HG02943 (cell line): Measurements from ENCODE around the gene ANXA4.
"Not testable (repeated sequence)": the region's sequence is repeated elsewhere in the genome, so short reads cannot be mapped to it uniquely, and the experiment has no call there.

ENCODE experiments used
- ATAC-seq: cut with Tn5 transposase; IDR thresholded peaks from one replicate; pipeline ENCODE4 v1.9.1; 2021; ENCODE audit warnings: mild to moderate bottlenecking, low read depth, moderate library complexity; ENCODE audit not compliant: unreplicated experiment

ANXA4 gene

DNA sequence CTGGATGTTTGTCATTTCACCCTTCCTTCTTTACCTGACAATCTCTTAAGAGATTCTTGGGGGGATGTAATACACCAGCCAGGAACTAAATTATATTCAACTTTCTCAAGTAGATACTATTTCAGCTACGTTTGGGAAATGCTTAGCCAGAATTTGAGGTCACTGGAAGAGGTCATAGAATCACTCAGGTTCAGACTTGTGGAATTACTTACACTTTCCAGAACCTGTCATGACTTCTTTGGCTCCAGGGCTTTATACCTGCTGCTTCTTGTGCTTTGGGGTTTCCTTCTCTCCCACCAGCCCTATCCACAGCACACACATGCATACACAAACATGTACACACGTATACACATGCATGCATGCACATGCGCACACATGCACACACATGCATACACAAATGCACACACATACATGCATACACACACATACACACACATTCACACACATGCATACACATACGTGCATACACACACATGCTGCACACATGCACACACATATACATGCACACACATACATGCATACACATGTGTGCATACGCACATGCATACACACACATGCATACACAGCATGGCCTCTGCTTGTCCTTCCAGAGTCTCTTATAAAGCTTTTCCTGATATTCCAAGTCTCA is 23.5 kb upstream of the ANXA4 start:
- no peak for ATAC-seq

DNA sequence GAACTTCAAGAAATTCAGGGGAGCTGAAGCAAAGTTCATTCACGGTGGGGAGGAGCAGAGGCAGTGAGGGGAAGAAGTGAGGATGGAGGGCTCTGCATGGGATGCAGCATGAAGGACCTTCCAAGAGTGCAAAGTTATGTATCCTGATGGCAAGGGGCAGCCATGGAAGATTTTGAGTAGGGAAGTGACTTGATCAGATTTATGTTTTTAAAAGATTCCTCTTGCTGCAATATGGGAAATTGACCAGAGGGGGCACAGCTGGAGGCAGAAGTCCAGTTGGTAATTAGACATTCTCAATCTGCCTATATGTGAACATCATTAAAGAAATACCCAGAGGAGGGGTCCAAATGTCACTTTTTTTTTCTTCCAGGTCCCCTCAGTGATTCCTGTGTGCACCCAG is 21.5 kb upstream of the ANXA4 start:
- ATAC-seq = no peak

DNA sequence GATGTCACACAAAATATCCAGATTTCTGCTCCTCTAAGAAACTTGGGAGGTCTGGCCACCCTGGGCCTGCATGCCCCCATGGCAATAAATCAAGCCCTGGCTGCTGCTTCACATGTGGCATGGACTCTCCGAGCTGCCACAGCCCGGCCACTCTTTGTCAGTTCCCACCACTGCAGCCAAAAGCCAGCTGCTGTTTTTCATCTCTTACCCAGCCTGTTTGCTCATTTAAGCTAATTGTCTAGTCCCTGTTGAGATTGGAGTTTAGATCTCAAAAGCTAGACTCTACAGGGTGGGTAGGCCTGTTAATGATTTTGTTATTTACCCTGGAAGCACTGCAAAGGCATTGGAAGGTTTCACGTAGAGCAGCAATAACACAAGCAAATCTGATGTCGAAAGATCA is 20.9 kb upstream of the ANXA4 start:
- ATAC-seq = no peak

DNA sequence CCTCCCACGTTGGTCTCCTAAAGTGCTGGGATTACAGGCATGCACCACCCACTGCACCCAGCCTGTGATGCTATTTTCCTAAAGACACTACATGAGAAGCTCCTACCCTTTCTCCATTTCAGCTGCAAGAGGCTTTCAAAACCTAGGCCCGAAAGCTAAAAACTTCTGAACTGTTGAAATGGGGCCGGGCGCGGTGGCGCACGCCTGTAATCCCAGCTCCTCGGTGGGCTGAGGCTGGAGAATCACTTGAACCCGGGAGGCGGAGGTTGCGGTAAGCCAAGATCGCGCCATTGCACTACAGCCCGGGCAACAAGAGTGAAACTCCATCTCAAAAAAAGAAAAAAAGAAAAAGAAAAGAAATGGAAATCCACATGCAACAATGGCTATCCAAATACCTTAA is 18.1 kb upstream of the ANXA4 start:
- no peak for ATAC-seq

DNA sequence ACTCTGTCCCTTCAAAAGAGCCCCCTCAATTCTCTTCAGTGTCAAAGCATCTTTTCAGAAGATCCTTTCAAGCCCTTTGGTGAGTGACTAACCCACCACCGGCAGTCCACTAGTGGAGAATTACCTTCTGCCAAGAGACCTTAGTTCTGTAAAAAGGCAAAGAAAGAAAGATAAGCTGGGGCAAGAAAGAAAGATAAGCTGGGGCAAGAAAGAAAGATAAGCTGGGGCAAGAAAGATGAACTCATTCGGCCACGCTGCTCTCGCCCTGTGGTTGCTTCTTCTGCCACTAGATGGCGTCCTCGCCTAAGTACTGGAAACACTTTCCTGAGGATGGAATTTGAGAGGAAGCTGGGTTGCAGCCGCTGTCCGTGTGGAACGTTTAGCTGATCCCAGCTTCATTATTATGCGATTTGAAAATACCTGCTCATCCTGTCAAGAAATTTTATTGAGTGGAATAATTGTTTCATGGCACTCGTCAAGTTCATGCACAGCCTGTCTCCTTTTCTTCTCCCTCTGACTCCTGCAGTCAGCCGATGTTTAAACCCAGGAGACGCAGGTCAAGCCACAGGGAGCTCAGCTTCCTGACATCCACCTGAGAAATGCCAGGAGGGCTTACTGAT is 17.3 kb upstream of the ANXA4 start:
- ATAC-seq = no peak

DNA sequence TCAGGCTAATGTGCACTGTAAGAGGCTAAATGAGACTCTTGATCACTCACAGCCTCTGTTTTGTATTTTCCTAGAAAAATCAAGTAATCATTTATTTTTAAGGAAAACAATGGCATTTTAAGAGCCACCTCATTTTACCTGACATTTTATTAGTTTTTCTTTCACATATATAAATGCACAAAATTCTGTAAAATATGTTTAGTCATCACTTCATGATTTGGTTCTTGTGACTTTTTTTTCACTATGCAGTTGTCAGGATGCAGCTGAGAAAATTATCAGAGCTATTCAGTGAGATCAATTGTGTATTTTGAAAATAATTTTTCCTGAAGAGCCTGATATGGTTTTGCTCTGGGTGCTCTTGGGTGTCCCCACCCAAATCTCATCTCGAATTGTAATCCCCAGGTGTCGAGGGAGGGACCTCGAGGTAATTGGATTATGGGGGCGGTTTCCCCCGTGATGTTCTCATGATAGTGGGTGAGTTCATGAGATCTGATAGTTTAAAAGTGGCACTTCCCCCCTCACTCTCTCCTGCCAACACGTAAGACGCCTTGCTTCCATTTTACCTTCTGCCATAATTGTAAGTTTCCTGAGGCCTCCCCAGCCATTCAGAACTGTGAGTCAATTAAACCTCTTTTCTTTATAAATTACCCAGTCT is 16.1 kb upstream of the ANXA4 start:
- no peak for ATAC-seq

DNA sequence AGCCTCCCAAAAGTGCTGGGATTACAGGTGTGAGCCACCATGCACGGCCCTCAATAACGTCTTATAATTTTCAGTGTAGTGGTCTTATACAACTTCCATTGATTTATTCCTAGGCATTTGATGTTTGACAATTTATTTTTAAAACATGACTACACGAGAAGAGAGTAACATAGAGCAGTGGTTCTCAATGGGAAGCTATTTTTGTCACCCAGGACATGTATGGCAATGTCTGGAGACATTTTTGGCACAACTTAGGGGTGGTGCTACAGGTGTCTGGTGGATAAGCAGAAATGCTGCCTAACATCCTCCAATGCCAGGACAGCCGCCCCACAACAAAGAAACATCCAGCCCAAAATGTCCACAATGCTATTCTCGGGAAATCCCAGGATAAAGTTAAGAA is 12.7 kb upstream of the ANXA4 start:
- no peak for ATAC-seq

DNA sequence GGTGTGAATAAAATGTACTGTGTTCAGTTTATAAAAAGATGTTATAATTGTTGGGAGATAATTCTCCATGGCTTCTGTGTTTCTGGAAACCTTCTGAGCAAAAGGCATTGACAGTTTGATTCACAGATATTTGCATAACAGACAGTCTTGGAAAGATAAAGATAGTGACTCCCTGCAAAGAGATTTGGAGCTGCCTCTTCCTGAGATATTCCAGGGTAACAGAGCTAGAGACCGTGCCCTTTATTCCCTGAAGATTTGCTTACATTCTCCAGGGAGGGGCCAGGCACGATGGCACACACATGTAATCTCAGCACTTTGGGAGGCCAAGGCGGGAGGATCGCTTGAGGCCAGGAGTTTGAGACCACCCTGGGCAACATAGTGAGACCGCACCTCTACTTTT is 12.2 kb upstream of the ANXA4 start:
- ATAC-seq = no peak

DNA sequence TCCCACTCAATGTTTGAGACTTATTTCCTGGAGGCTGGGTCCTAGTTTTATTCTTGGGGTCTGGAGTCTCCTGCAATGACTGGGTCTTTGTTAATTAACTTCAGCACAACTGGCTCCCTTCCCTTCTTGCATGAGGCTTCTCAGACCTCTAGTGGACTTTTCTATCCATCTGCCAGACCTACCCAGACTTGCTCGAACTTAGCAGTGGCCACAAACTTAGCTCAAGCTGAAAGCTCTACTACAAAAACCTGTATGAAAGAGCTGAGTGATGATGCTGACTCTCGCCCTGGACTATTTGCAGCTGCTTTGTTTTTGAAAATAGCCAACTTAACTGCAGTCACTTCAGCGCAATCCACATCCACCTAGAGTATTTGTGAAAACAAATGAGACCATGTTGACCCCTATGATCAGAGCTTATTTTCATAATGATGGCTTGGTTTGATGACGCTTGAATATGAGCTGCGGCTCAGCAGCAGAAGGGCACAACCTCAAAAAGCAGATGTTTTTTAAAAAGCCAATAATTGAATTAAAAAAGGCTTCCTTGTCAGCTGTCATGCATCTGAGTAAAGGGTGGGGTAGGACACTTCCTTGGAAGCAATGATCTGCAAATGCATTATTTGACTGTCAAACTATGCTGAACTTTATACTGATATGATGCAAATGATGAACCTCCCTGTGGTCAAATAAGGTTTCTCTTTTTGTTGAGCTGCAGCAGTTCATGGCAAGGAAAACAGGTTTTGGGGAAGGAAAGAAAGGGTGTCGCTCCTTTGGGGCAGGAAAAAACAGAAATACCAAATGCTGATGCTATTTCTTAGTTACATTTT is 10.6 kb upstream of the ANXA4 start:
- no peak for ATAC-seq

DNA sequence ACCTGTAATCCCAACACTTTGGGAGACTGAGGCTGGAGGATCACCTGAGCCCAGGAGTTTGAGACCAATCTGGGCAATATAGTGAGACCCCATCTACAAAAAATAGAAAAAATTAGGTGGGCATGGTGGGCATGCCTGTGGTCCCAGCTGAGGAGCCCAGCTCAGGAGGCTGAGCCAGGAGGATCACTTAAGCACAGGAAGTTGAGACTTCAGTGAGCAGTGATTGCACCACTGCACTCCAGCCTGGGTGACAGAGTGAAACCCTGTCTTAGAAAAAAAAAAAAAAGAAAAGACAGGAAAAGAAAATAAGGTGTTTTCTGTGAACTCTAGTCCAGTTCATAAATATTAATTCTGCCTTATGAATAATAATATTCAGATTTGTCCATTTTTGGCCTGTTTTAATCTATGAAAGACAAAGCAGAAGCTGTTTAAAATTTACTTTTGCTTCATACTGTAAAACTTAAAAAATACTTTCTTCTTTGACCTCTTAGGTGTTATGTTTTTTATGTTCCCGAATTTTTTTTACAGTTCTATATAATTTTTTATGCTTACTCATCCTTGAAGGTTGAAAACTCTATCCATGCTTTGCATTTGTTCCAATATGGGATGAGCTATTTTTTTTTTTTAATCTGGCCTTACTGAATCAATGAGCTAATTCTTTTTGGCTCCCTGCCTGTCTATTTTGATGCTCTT is 8.4 kb upstream of the ANXA4 start:
- no peak for ATAC-seq

DNA sequence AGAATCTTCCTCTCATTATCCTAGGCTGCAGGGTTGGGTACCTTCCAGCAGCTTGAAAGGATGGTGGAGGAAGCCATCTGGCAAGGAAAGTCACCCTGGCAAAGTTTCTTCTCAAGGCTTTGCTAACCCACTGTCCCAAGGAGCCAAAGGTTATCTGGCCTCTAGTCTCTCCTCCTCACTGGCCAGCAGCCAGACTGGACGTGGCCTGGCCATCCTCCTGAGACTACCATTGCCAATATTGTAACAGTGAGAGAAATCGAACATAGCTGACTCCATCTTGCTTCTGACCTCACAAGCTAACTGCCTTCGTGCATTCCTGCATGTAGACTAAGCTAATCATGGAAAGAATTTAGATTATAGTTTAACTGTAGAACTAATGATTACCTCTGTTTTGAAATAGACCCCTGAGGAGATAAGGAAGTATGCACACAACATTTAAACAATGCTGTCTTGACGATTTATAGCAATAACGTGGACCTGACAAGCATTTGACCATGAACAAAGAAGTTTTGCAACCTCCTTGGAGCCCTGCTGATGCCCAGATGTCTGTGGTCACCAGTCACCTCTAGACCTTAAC is 7.8 kb upstream of the ANXA4 start:
- no peak for ATAC-seq

DNA sequence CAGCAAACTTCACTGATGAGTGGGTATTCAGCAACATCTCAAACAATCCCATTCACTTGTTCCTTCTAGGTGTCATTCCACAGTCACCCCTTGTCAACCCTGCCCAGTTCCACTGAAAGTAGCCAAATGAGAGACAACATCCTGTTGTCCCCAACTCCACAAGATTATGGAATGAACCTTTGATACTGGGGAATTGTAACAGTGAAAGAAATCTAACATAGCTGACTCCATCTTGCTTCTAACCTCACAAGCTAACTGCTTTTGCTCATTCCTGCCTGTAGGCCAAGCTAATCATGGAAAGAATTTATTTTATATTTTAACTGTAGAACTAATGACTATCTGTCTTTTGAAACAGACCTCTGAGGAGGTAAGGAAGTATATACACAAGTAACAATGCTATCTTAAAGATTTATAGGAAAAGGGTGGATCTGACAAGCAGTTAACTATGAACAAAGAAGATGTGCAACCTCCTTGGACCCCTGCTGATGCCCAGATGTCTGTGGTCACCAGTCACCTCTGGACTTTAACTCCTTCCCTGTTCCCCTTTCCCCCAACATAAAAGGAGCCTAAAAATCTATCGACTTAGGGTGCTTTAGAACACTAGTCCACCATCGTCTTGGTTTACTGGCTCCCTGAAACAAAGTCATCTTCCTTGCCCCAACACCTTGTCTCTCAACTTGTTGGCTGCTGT is 6.9 kb upstream of the ANXA4 start:
- ATAC-seq = no peak

DNA sequence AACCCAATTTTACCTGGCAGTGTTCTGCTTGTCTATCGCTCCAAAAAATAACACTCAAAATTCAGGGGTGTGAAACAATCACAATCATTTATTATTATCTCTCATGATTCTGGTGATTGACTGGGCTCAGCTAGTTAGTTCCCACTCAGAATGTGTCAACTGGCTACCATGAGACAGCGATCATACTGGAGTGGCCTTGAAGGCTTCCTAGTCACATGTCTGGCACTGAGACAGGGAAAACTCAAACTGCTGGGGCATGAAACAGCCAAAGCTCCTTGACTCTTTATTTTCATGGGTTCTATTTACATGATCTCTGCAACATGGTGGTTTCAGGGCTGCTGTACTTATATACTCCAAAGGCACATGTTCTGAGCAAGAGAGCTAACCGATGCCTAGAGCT is 6.2 kb upstream of the ANXA4 start:
- ATAC-seq = no peak

DNA sequence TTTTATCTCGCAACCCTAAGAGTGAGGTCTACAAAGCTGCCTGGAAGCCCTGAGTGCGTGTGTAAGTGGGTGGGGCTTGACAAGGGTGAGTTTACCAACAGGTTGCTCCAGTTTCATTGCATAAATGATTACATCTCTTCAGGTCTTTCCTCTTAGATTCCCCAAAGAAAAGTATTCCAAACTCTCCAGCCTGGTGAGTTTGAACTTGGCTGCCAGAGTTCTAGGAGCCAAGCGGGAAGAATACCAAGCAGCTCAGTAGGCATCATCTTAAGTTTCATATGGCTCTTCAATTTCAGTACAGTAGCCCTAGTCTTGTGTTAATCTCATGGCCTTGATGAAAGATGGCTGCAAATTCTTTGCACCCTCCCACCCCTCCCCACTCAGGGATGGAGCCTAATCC is 3.8 kb upstream of the ANXA4 start:
- not testable (repeated sequence) for ATAC-seq

DNA sequence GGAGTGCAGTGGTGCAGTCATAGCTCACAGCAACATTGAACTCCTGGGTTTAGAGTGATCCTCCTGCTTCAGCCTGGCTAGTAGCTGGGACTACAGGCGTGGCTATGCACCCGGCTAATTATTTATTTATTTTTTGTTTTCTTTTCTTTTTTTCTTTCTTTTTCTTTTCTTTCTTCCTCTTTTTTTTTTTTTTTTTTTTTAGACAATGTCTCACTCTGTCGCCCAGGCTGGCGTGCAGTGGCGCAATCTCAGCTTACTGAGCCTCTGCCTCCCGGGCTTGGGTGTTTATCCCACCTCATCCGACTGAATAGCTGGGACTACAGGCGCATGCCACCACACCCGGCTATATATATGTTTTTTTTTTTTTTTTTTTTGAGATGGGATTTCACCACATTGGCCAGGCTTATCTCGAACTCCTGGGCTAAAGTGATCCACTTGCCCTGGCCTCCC is 1.4 kb upstream of the ANXA4 start:
- ATAC-seq = no peak

DNA sequence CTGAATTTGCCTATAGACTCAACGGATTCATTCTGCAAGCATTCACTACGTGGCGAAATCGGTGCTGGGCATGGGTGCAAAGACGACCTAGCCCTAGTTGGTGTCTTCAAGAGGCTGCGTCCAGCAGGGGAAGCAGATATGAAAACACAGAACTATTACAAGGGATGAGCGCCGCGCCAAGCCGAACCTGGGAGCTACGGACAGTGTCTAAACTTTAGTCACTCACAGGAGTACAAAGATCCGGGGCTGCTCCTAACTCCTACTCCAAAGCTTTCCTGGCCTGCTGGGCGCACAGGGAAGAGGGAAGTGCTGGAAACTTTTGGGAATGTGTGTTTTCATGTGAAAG is 732 bp upstream of the ANXA4 start:
- no peak for ATAC-seq

DNA sequence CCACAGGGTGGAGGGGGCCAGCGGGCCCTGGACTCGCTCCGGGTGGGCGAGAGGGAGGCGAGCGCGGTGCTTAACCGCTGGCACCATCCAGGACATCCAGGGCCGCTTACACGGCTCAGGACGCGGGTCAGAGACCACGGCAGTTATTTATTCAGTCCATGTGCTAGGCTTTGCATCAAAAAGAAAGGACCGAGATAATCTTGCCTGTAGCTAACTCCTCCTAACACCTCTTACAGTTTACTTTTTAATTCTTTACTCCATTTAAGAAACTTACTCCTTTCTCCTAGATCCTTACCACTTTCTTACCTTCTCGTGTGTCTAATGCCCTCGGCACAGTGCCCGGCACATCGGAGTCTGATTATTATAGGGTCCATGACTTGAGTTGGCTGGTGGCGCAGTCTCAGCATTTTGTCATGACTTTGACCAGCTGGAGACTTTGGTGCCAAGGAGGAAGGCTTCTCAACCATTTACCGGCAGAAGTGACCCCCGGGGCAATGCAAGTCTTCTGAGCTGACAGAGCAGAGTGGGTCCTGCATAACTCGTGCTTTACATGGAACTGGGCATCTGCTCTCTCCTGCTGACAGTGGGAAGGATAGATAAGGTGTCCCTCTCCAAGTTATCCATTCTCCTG is 503 bp downstream of the ANXA4 start:
- ATAC-seq = no peak

DNA sequence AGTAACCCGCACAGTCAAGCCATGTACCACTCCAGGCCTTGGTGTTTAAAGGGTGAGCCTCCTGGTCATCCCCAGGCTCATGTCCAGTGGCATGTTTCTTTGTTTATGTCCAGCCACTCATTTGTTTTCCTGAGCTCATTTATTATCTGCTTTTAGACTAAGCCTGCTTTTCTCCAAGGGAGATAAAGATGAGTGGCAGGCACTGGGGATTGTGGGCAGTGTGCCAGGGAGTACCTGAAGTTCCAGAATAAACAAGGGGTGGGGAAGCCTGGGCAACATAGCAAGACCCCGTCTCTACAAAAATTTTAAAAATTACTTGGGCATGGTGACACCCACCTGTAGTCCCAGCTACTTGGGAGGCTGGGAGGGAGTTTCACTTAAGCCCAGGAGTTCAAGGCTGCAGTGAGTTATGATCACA is 1.9 kb downstream of the ANXA4 start:
- no peak for ATAC-seq

DNA sequence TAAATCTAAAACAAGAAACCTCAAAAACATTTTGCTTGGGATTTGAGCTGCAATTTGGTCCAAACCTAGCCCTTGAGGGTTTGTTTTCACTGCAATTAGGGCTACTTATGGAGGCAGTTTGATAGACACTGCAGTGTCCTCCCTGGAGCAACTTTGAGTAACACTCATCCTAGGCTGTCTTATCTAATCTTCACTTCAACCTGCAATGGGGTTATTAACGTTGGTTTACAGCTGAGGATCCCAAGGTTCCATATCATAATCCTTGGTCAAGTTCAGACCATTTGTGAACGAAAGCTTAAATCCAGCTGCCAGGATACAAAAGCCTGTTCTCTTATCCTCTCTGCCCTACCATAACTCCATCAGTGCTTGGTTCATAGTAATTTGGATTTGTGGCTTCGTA is 2.5 kb downstream of the ANXA4 start:
- no peak for ATAC-seq
